ENCODE results near the gene NTNG2.

NTNG2 gene

DNA sequence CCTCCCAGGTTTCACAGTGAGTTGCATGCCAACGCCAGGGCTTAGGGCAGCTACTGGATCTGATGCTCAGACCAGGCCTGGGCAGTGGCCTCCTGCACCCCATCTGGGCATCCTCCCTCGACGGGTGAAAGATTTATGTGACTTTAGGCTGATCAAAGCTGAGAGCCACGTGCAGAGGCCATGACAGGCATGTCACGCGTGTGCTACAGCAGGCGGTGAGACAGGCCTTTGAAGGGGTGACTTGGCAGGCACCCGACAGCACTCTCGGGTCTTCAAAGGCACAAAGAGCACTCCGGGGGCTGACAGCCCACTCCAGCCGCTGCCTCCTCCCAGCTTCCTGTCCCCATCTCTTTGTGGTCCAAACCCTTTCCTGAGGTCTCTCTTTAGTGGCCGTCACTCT, 66.2 kb downstream of the NTNG2 start:
- TF ChIP-seq TAF1 (IDR thresholded peaks at IDR 0.05; ENCODE audit: borderline replicate concordance, insufficient read depth, low read length) (no peak), FOXP2 (optimal IDR thresholded peaks at IDR 0.05; ENCODE audit: borderline replicate concordance, extremely low read depth, extremely low read length, insufficient read depth) (no peak), POLR2AphosphoS5 (IDR thresholded peaks at IDR 0.05; ENCODE audit: low read depth, low read length) (no peak), SIN3A (IDR thresholded peaks at IDR 0.05; ENCODE audit: borderline replicate concordance, insufficient read depth, low read length) (no peak)
- TF ChIP-seq, protein P1, sequence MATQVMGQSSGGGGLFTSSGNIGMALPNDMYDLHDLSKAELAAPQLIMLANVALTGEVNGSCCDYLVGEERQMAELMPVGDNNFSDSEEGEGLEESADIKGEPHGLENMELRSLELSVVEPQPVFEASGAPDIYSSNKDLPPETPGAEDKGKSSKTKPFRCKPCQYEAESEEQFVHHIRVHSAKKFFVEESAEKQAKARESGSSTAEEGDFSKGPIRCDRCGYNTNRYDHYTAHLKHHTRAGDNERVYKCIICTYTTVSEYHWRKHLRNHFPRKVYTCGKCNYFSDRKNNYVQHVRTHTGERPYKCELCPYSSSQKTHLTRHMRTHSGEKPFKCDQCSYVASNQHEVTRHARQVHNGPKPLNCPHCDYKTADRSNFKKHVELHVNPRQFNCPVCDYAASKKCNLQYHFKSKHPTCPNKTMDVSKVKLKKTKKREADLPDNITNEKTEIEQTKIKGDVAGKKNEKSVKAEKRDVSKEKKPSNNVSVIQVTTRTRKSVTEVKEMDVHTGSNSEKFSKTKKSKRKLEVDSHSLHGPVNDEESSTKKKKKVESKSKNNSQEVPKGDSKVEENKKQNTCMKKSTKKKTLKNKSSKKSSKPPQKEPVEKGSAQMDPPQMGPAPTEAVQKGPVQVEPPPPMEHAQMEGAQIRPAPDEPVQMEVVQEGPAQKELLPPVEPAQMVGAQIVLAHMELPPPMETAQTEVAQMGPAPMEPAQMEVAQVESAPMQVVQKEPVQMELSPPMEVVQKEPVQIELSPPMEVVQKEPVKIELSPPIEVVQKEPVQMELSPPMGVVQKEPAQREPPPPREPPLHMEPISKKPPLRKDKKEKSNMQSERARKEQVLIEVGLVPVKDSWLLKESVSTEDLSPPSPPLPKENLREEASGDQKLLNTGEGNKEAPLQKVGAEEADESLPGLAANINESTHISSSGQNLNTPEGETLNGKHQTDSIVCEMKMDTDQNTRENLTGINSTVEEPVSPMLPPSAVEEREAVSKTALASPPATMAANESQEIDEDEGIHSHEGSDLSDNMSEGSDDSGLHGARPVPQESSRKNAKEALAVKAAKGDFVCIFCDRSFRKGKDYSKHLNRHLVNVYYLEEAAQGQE (IDR thresholded peaks at IDR 0.05; ENCODE audit: insufficient read depth in 1 of 2, low read depth in 2 of 2, low read length in 2 of 2) = no peak

DNA sequence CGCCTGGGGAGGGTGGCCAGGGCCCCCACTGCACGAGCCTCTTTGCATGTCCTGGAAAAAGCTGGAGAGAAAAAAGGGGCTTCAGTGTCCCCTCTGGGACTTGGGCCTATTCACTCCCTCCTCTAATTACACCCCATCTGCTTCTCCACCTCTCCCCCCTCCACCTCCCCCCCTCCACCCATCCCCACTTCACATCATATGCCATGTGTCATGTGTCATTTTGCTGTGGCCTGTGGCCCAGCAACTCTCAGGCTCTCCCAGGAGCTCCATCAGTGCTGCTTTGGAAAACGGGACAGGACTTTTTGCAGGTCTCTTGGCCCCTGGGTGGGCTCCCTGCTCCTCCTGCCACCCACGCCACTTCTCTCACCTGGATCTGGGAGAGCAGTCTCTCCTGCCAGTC, 68.7 kb downstream of the NTNG2 start:
- TF ChIP-seq POLR2AphosphoS5 (IDR thresholded peaks at IDR 0.05; ENCODE audit: low read depth, low read length) (no peak), TAF1 (IDR thresholded peaks at IDR 0.05; ENCODE audit: borderline replicate concordance, insufficient read depth, low read length) (no peak), SIN3A (IDR thresholded peaks at IDR 0.05; ENCODE audit: borderline replicate concordance, insufficient read depth, low read length) (no peak), FOXP2 (optimal IDR thresholded peaks at IDR 0.05; ENCODE audit: borderline replicate concordance, extremely low read depth, extremely low read length, insufficient read depth) (no peak)
- TF ChIP-seq, protein P1 (IDR thresholded peaks at IDR 0.05; ENCODE audit: insufficient read depth in 1 of 2, low read depth in 2 of 2, low read length in 2 of 2) = no peak

DNA sequence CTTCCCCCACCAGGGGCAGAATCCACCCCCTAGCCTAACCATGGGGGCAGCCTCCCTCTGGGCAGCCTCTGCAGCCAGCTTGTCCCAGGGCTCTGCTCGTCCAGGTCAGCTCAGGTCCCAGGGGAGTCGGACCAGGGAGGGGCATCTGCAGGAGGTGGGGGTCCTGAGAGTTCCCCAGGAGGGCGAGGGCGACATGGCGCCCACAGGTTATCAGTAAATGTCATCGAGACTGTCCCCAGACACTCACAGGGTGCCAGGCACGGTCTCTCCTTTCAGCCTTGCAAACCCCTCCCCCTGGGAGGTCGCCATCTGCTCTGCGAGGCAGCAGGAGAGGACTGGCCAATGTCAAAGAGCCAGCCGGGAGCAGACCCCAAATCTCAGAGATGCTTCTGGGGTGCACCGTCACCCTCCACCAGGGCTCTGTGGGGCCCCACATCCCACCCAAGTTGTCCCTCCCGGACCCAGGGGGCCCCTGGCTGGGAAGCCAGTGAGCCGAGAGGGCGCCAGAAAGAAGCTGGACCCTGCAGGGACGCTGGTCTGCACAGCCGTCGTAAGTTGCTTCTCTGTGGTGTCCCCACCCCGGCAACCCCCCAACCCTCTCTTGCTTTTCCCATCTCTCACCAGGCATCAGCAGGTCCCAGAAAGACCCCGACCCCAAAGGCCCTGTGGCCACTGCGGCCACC, 69.3 kb downstream of the NTNG2 start:
- TF ChIP-seq, protein P1 (IDR thresholded peaks at IDR 0.05; ENCODE audit: insufficient read depth in 1 of 2, low read depth in 2 of 2, low read length in 2 of 2) = no peak
- TF ChIP-seq SIN3A (IDR thresholded peaks at IDR 0.05; ENCODE audit: borderline replicate concordance, insufficient read depth, low read length) = no peak
- TF ChIP-seq FOXP2 (optimal IDR thresholded peaks at IDR 0.05; ENCODE audit: borderline replicate concordance, extremely low read depth, extremely low read length, insufficient read depth) = no peak

DNA sequence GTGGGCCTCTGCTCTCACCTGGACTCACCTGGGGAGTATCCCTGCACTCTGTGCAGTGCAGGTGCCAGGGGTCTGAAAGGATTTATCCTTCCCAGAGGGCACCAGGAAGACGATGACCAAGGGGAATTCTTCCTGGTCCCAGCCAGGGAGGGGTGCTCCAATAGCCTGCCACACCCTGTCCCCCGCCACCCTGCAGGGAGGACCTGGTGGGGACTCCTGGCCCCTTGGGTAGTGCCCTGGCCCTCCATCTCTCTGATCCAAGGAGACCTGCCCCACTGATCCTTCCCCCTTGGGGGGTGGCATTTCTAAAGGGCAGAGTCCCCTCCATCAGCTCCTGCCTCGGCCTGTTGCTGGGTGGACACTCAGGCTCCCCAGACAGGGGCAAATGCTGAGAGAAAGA, 70.7 kb downstream of the NTNG2 start:
- no peak for TF ChIP-seq FOXP2 (optimal IDR thresholded peaks at IDR 0.05; ENCODE audit: borderline replicate concordance, extremely low read depth, extremely low read length, insufficient read depth)
- no peak for TF ChIP-seq POLR2AphosphoS5 (IDR thresholded peaks at IDR 0.05; ENCODE audit: low read depth, low read length)
- no peak for TF ChIP-seq TAF1 (IDR thresholded peaks at IDR 0.05; ENCODE audit: borderline replicate concordance, insufficient read depth, low read length)
- TF ChIP-seq, protein P1 (IDR thresholded peaks at IDR 0.05; ENCODE audit: insufficient read depth in 1 of 2, low read depth in 2 of 2, low read length in 2 of 2) = no peak
- TF ChIP-seq SIN3A (IDR thresholded peaks at IDR 0.05; ENCODE audit: borderline replicate concordance, insufficient read depth, low read length) = no peak

DNA sequence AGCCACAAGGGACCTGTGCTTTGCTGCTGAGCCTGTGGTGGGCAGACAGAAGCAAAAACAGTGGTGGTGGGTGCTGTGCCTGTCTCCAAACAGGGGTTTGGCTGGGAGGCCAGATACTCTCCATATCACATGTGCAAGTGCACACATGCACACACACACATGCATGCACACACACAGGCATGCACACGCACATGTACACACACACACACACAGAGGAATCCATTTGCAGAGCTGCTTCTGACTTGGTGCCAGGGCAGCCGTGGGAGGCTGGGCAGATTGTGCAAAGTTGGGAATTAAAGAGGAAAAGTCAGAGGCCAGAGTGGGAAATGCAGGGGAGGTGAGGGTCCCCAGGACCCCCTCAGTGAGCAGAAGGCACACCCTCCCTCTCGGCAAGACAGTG, 71.3 kb downstream of the NTNG2 start:
- TF ChIP-seq, protein P1 (IDR thresholded peaks at IDR 0.05; ENCODE audit: insufficient read depth in 1 of 2, low read depth in 2 of 2, low read length in 2 of 2) = no peak
- TF ChIP-seq SIN3A (IDR thresholded peaks at IDR 0.05; ENCODE audit: borderline replicate concordance, insufficient read depth, low read length) = no peak
- TF ChIP-seq TAF1 (IDR thresholded peaks at IDR 0.05; ENCODE audit: borderline replicate concordance, insufficient read depth, low read length) = no peak
- TF ChIP-seq POLR2AphosphoS5 (IDR thresholded peaks at IDR 0.05; ENCODE audit: low read depth, low read length) = no peak
